K562 (cell line): ENCODE results near the gene TPCN1. TPM values are rescaled to one million over a fixed set of nuclear protein-coding genes. Genes with fewer than 3 reads are reported as not detected.

Source experiments
- ATAC-seq: fragments of 200-7000 bp; cut with Tn5 transposase; 3 replicates; pipeline ENCODE4 v1.9.1; 2020; ENCODE audit warnings: moderate library complexity
- BruUV-seq: library from RNA; stranded (reverse); fragments of 400-500 nt; replicated peaks from 2 replicates; lab custom pipeline; 2021; lab: Mats Ljungman, UMichigan
- CTCF ChIA-PET: fragments of 300-600 bp; formaldehyde crosslinking; extraction: SDS; loops from one replicate; lab custom pipeline; 2021; ENCODE audit warnings: low intra/inter-chr PET ratio; lab: Yijun Ruan, JAX
- POLR2A ChIA-PET: fragments of 300-600, 350-650 bp; sonication (Branson Sonifier 250); formaldehyde crosslinking; extraction: SDS; loops from one replicate; lab custom pipeline; 2021; ENCODE audit warnings: antibody characterized with exemption, inconsistent platforms; lab: Yijun Ruan, JAX
- DNase-seq, 4 experiments: peaks; one replicate each; pipeline versions ENCODE4 v3.0.0 to v3.0.0-alpha.2; 2011 to 2018; ENCODE audit warnings: low spot score in 3 of 4, mixed read lengths in 3 of 4; ENCODE audit errors: extremely low read depth in 1 of 4
- FAIRE-seq: peaks from 2 replicates; lab custom pipeline; 2011; peaks lifted over from hg19 to GRCh38; lab: Jason Lieb, UNC
- H2AFZ ChIP-seq: 2 replicates; pipeline ENCODE4 v1.6.0; 2011; ENCODE audit warnings: low read depth, low read length, control low read depth, inconsistent platforms
- H3K27ac ChIP-seq: fragments of 200-600 bp; 3 replicates; pipeline ENCODE4 v1.8.0; 2011; ENCODE audit warnings: low read depth, mild to moderate bottlenecking, control low read depth, inconsistent platforms, low read length, moderate library complexity, mixed read lengths; ENCODE audit errors: extremely low read depth
- H3K27me3 ChIP-seq, 2 experiments: fragments of 300-600 bp in 1 of 2; 2 replicates in 1 of 2; 3 replicates in 1 of 2; pipeline versions ENCODE4 v1.6.0 to v1.8.0; 2011; ENCODE audit warnings: inconsistent platforms in 2 of 2, low read length in 2 of 2, mild to moderate bottlenecking in 1 of 2, mixed read lengths in 1 of 2, moderate library complexity in 1 of 2; ENCODE audit not compliant: control insufficient read depth in 2 of 2, insufficient read depth in 2 of 2
- H3K36me3 ChIP-seq: fragments of 300-600 bp; 3 replicates; pipeline ENCODE4 v1.8.0; 2011; ENCODE audit warnings: mild to moderate bottlenecking, low read length, inconsistent platforms; ENCODE audit not compliant: control insufficient read depth, insufficient read depth
- H3K4me1 ChIP-seq, 2 experiments: fragments of 200-600 bp in 1 of 2; replicated peaks in 1 of 2; 2 replicates in 1 of 2; 3 replicates in 1 of 2; pipeline versions ENCODE4 v1.5.1 to v1.8.0; 2011; ENCODE audit warnings: inconsistent platforms in 2 of 2, low read length in 2 of 2, mild to moderate bottlenecking in 1 of 2, mixed read lengths in 1 of 2, moderate library complexity in 1 of 2; ENCODE audit not compliant: control insufficient read depth in 2 of 2, insufficient read depth in 2 of 2
- H3K4me2 ChIP-seq: 2 replicates; pipeline ENCODE4 v1.6.1; 2011; ENCODE audit warnings: low read length, control low read depth, inconsistent platforms, mixed read lengths; ENCODE audit not compliant: insufficient read depth
- H3K4me3 ChIP-seq: fragments of 200-600 bp; sonication (generic), shearing (Covaris generic); 2 replicates; pipeline ENCODE4 v1.5.1; 2016; ENCODE audit warnings: control low read depth, inconsistent platforms
- H3K79me2 ChIP-seq: fragments of 200-600 bp; 3 replicates; pipeline ENCODE4 v1.8.0; 2011; ENCODE audit warnings: low read length, inconsistent platforms; ENCODE audit not compliant: control insufficient read depth, insufficient read depth
- H3K9ac ChIP-seq, 2 experiments: 2 replicates each; pipeline versions ENCODE4 v1.6.0 to v1.6.1; 2011; ENCODE audit warnings: low read depth in 2 of 2, low read length in 2 of 2, control low read depth in 1 of 2, inconsistent platforms in 1 of 2, mild to moderate bottlenecking in 1 of 2, mixed read lengths in 1 of 2; ENCODE audit not compliant: insufficient read depth in 1 of 2
- H3K9me1 ChIP-seq: one replicate; pipeline ENCODE4 v1.6.0; 2011; ENCODE audit warnings: inconsistent platforms, mild to moderate bottlenecking, low read length, moderate library complexity; ENCODE audit not compliant: control insufficient read depth, insufficient read depth
- H3K9me3 ChIP-seq: replicated peaks from 2 replicates; pipeline ENCODE4 v1.5.1; 2011; ENCODE audit warnings: low read depth, low read length, inconsistent platforms; ENCODE audit not compliant: control insufficient read depth, insufficient read depth
- H4K20me1 ChIP-seq: replicated peaks from 2 replicates; pipeline ENCODE4 v1.6.1; 2011; ENCODE audit warnings: low read length, inconsistent platforms, mixed read lengths; ENCODE audit not compliant: control insufficient read depth, insufficient read depth
- MAZ ChIP-seq, 2 experiments: fragments of 450-650 bp in 1 of 2; sonication (generic) in 1 of 2; formaldehyde crosslinking; IDR thresholded peaks in 1 of 2; conservative IDR thresholded peaks in 1 of 2; 2 replicates each; pipeline versions ENCODE4 v1.4.0 to v1.5.0; 2020; ENCODE audit warnings: mild to moderate bottlenecking in 1 of 2, missing genetic modification reagents in 1 of 2
- PHTF2 ChIP-seq: fragments of 250-450 bp; sonication (Bioruptor Pico); IDR thresholded peaks from 2 replicates; pipeline ENCODE4 v1.5.0; 2021; ENCODE audit warnings: mild to moderate bottlenecking
- RFX7 ChIP-seq: fragments of 250-450 bp; sonication (Bioruptor Pico); IDR thresholded peaks from 2 replicates; pipeline ENCODE4 v1.5.1; 2021; ENCODE audit warnings: mild to moderate bottlenecking
- SP2 ChIP-seq: IDR thresholded peaks from 2 replicates; pipeline ENCODE4 v1.6.1; 2011; ENCODE audit warnings: mild to moderate bottlenecking, low read depth, low read length, moderate library complexity; ENCODE audit not compliant: poor library complexity, severe bottlenecking; ENCODE audit errors: extremely low read depth
- ZBTB7A ChIP-seq: IDR thresholded peaks from 2 replicates; pipeline ENCODE4 v1.6.1; 2011; ENCODE audit warnings: low read depth, mild to moderate bottlenecking, low read length, moderate library complexity, borderline replicate concordance; ENCODE audit not compliant: control insufficient read depth
- ZC3H8 ChIP-seq: fragments of 450-650 bp; IDR thresholded peaks from 2 replicates; pipeline ENCODE4 v1.6.1; 2017
- WGBS: fragments of 100-300 bp; shearing (Covaris generic); methylation state at CpG from one replicate; pipeline ENCODE4 v1.1.6; 2016; ENCODE audit warnings: low coverage, mixed read lengths; ENCODE audit not compliant: insufficient coverage; ENCODE audit errors: missing lambda C conversion rate; 5-methylcytosine and 5-hydroxymethylcytosine counted together
- in situ Hi-C: fragments of 300-500 bp; cut with MboI; formaldehyde crosslinking; loops from 4 replicates; pipeline ENCODE4 v1.15.0; 2018; ENCODE audit warnings: inconsistent platforms, mixed read lengths
- intact Hi-C: fragments of 100-400 bp; cut with micrococcal nuclease; formaldehyde crosslinking; loops from 2 replicates; pipeline ENCODE4 v1.14.2; 2022
- polyA plus RNA-seq, 8 experiments: library from polyadenylated mRNA; depleted of rRNA in 4 of 8; stranded (reverse) in 5 of 8; unstranded in 3 of 8; fragments of >200 nt; fragmentation: Nextera tagmentation in 2 of 8; fragmentation: Illumina TruSeq in 1 of 8; extraction: Ambion mirVana in 2 of 8; extraction: Trizol in 1 of 8; gene quantifications; 2 replicates each; pipeline versions ENCODE4 v1.2.1 to v1.2.3, GENCODE V29; 2011 to 2014; ENCODE audit warnings: inconsistent platforms in 1 of 8, missing spikeins in 1 of 8
- total RNA-seq, 7 experiments: library from RNA; depleted of rRNA in 6 of 7; stranded (reverse); fragments of >200 nt in 6 of 7; fragmentation: Illumina TruSeq in 2 of 7; extraction: Trizol in 2 of 7; gene quantifications; 2 replicates each; pipeline versions ENCODE4 v1.2.1 to v1.2.3, GENCODE V29; 2011 to 2021; ENCODE audit warnings: low replicate concordance in 1 of 7
- TF ChIP-seq, protein P1 (sequence below): fragments of 250-450 bp; sonication (Bioruptor Pico); IDR thresholded peaks from 2 replicates; pipeline ENCODE4 v1.8.0; 2022; ENCODE audit warnings: moderate library complexity, mild to moderate bottlenecking, inconsistent platforms
- TF ChIP-seq, protein P2 (sequence below): fragments of 250-450 bp; sonication (Bioruptor Pico); IDR thresholded peaks from 2 replicates; pipeline ENCODE4 v1.4.0; 2020

The TPCN1 gene
- total and polyA plus RNA-seq, 9 of the 15 experiments (the other 6 are each of a cell fraction or from before 2014, with no cell fraction given): 0.80 to 23.8 (median 7.4) TPM

DNA sequence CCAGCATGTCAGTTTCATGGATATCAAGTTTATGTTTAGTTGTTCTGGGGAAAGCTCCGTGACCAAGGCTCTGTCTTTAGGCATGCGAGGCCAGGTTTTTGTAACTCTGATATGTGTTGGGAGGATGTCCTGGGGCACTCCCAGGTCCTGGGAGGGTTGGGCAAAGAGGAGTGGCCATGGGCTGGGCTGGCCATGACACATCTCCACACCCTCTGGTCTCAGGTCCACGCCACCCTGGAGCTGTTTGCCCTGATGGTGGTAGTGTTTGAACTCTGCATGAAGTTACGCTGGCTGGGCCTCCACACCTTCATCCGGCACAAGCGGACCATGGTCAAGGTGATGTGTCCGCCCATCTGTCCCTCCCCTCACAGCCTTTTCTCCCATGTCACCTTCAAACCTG, 46.4 kb downstream of the TPCN1 start:
- no peak overlapping the region for H2AFZ ChIP-seq
- in situ Hi-C loops (no loop called here), intact Hi-C loops (no loop called here)
- H3K27ac ChIP-seq: no peak overlapping the region
- no peak overlapping the region for H3K4me3 ChIP-seq
- TF ChIP-seq ZC3H8 (no peak), RFX7 (CRISPR knock-in tag) (no peak)
- 78% methylated on average over 6 of the region's 7 CpGs for WGBS
- no peak overlapping the region for H3K4me2 ChIP-seq
- no peaks in the 10 kb centered on the region for H3K9me3 ChIP-seq
- ChIA-PET CTCF (no interaction called here), POLR2A (interaction anchor here (0.5 to 1.1 kb wide), 2 partner anchors 9 to 104 kb away, joined by 3 read pairs; no protein-coding TSS in a partner anchor)
- no peak for DNase-seq
- no peaks in the 10 kb centered on the region for H3K27me3 ChIP-seq
- no peak for FAIRE-seq
- H3K79me2 ChIP-seq: no peaks in the 10 kb centered on the region
- H3K4me1 ChIP-seq: peaks cover 13 to 16% of the 10 kb centered on the region in 2 experiments
- no peak overlapping the region for H3K9ac ChIP-seq
- H4K20me1 ChIP-seq: no peaks in the 10 kb centered on the region
- peaks cover 43% of the 10 kb centered on the region; the same call in 2 of the 3 replicates for H3K36me3 ChIP-seq
- no peak for ATAC-seq
- H3K9me1 ChIP-seq: no peaks in the 10 kb centered on the region
- BruUV-seq: no TSS peak

DNA sequence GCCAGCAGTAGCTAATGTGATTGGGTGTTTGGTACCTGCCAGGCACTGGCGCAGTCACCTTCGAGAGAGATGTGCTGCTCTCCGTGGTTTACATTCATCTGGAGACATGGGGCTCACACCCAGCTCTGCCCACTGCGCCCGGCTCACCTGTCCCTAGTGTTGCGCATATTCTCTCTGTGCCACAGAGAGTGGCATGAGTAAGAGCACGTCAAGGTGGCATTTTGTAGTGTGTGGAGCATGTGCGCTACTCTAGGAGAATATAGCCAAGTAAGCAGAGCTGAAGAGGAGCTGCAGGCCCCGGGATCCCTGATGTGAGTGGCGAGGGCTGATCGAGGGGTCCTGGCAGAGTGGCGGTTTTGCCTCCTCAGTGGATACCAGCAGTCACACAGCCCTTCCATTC, 46.9 kb downstream of the TPCN1 start:
- DNase-seq: no peak
- TF ChIP-seq, protein P1, sequence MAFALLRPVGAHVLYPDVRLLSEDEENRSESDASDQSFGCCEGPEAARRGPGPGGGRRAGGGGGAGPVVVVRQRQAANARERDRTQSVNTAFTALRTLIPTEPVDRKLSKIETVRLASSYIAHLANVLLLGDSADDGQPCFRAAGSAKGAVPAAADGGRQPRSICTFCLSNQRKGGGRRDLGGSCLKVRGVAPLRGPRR (CRISPR knock-in tag): no peak
- TF ChIP-seq, protein P2, sequence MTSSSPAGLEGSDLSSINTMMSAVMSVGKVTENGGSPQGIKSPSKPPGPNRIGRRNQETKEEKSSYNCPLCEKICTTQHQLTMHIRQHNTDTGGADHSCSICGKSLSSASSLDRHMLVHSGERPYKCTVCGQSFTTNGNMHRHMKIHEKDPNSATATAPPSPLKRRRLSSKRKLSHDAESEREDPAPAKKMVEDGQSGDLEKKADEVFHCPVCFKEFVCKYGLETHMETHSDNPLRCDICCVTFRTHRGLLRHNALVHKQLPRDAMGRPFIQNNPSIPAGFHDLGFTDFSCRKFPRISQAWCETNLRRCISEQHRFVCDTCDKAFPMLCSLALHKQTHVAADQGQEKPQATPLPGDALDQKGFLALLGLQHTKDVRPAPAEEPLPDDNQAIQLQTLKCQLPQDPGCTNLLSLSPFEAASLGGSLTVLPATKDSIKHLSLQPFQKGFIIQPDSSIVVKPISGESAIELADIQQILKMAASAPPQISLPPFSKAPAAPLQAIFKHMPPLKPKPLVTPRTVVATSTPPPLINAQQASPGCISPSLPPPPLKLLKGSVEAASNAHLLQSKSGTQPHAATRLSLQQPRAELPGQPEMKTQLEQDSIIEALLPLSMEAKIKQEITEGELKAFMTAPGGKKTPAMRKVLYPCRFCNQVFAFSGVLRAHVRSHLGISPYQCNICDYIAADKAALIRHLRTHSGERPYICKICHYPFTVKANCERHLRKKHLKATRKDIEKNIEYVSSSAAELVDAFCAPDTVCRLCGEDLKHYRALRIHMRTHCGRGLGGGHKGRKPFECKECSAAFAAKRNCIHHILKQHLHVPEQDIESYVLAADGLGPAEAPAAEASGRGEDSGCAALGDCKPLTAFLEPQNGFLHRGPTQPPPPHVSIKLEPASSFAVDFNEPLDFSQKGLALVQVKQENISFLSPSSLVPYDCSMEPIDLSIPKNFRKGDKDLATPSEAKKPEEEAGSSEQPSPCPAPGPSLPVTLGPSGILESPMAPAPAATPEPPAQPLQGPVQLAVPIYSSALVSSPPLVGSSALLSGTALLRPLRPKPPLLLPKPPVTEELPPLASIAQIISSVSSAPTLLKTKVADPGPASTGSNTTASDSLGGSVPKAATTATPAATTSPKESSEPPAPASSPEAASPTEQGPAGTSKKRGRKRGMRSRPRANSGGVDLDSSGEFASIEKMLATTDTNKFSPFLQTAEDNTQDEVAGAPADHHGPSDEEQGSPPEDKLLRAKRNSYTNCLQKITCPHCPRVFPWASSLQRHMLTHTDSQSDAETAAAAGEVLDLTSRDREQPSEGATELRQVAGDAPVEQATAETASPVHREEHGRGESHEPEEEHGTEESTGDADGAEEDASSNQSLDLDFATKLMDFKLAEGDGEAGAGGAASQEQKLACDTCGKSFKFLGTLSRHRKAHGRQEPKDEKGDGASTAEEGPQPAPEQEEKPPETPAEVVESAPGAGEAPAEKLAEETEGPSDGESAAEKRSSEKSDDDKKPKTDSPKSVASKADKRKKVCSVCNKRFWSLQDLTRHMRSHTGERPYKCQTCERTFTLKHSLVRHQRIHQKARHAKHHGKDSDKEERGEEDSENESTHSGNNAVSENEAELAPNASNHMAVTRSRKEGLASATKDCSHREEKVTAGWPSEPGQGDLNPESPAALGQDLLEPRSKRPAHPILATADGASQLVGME (CRISPR knock-in tag): no peak
- TF ChIP-seq MAZ (CRISPR knock-in tag; conservative IDR thresholded peaks at IDR 0.05 in 1 of 2, IDR thresholded peaks at IDR 0.05 in 1 of 2): no peak
- TF ChIP-seq PHTF2: no peak
- TF ChIP-seq SP2: no peak
- no peak for TF ChIP-seq ZBTB7A

More for the DNA sequence above, 46.9 kb downstream of the TPCN1 start:
- peaks cover 42% of the 10 kb centered on the region; the same call in 2 of the 3 replicates for H3K36me3 ChIP-seq
- H3K9ac ChIP-seq: no peak overlapping the region; a peak in 1 of 4 replicates
- H2AFZ ChIP-seq: no peak overlapping the region
- H4K20me1 ChIP-seq: no peaks in the 10 kb centered on the region
- BruUV-seq: no TSS peak
- no peaks in the 10 kb centered on the region for H3K79me2 ChIP-seq
- no peak overlapping the region for H3K4me2 ChIP-seq
- in situ Hi-C loops: no loop called here
- H3K4me1 ChIP-seq: peaks cover 13 to 16% of the 10 kb centered on the region in 2 experiments
- no peaks in the 10 kb centered on the region for H3K9me1 ChIP-seq
- no peaks in the 10 kb centered on the region for H3K9me3 ChIP-seq
- ChIA-PET CTCF (no interaction called here), POLR2A (interaction anchor here (0.5 kb wide), 1 partner anchor 105 kb away, joined by 3 read pairs; no protein-coding TSS in a partner anchor)
- no peak overlapping the region for H3K4me3 ChIP-seq
- no peak for FAIRE-seq
- no peaks in the 10 kb centered on the region for H3K27me3 ChIP-seq
- no peak overlapping the region for H3K27ac ChIP-seq
- WGBS: 82% methylated on average over 12 of the region's 12 CpGs
- intact Hi-C loops: no loop called here
- no peak for ATAC-seq
